ENCODE results near the gene ZNF487. TPM values are rescaled to one million over a fixed set of nuclear protein-coding genes. Genes with fewer than 3 reads are reported as not detected.
A peak's percentile ranks its signal among the peaks of the same experiment; 100 is the strongest.

ZNF487 gene
- total RNA-seq, 1 experiment from 2014 or later = 4.0 TPM

- Histone ChIP-seq H3K4me1 (ENCODE audit: control insufficient read depth in 1 of 2, insufficient read depth in 2 of 2, low read length in 2 of 2) (peaks cover 46 to 64% of the 10 kb centered on the region in 2 experiments), H3K4me3 (replicated peaks in 1 of 2; ENCODE audit: low read depth in 1 of 2, low read length in 2 of 2) (peak overlapping the region; percentile 92 to 93), H3K36me3 (ENCODE audit: control insufficient read depth in 1 of 2, insufficient read depth in 2 of 2, low read length in 2 of 2) (peaks cover 4 to 9% of the 10 kb centered on the region in 2 experiments; a peak in 2 of 4 replicates), H3K27ac (ENCODE audit: low read depth, low read length) (peak overlapping the region; percentile 96), H4K20me1 (ENCODE audit: insufficient read depth) (peaks cover 25% of the 10 kb centered on the region; the same call in 1 of the 2 replicates), H3K4me2 (ENCODE audit: low read length) (peak overlapping the region; percentile 93), H3K9me2 (ENCODE audit: insufficient read depth) (no peaks in the 10 kb centered on the region), H2AFZ (ENCODE audit: low read depth, low read length, poor library complexity, severe bottlenecking) (no peak overlapping the region), H3K9me3 (ENCODE audit: control insufficient read depth in 1 of 2, insufficient read depth in 1 of 2, low read depth in 1 of 2, low read length in 2 of 2) (no peaks in the 10 kb centered on the region), H3K79me2 (ENCODE audit: insufficient read depth, low read length) (peaks cover 69% of the 10 kb centered on the region), H3K27me3 (ENCODE audit: insufficient read depth, low read length) (no peaks in the 10 kb centered on the region), H3K9ac (ENCODE audit: low read length) (peak overlapping the region; percentile 100)
- intact Hi-C loops (cut with micrococcal nuclease) = loop anchor here (2.0 kb wide), 1 partner anchor 29 kb away; the partner anchor contains the start of gene ZNF487
- BruUV-seq (replicated peaks) = TSS peak; percentile 32
- ChIA-PET RAD21 (ENCODE audit: low non-redundant PET in 1 of 2, low total read pairs in 2 of 2, uncharacterized antibody in 2 of 2, unreplicated experiment in 2 of 2) (interaction anchor here in 1 of 2 experiments (0.6 to 0.7 kb wide), 2 partner anchors 19 to 28 kb away, joined by 3 read pairs; no protein-coding TSS in a partner anchor), CTCF (interaction anchor here (1.1 kb wide), 1 partner anchor 46 kb away, joined by 3 read pairs; no protein-coding TSS in a partner anchor), POLR2A (interaction anchor here (0.8 to 1.8 kb wide), 7 partner anchors 8 to 204 kb away, joined by 3 to 11 read pairs (median 5); no protein-coding TSS in a partner anchor)
- TF ChIP-seq EGR1 (IDR thresholded peaks at IDR 0.05; ENCODE audit: low read depth) (peak; percentile 97), ZFX (IDR thresholded peaks at IDR 0.05) (peak; percentile 45), POLR2A (IDR thresholded peaks at IDR 0.05; ENCODE audit: borderline replicate concordance, extremely low read depth, insufficient read depth, insufficient read length) (peak; percentile 66), ZBTB33 (IDR thresholded peaks at IDR 0.05; ENCODE audit: extremely low read depth, insufficient replicate concordance, low read length) (no peak), CTCF (IDR thresholded peaks at IDR 0.05 in 2 of 3, conservative IDR thresholded peaks at IDR 0.05 in 1 of 3; ENCODE audit: borderline replicate concordance in 1 of 3, insufficient read depth in 1 of 3, low read depth in 2 of 3, low read length in 2 of 3) (peak in 2 of 3 experiments; percentile 41 to 50; a peak in 4 of 6 replicates), SP1 (IDR thresholded peaks at IDR 0.05; ENCODE audit: low read depth) (peak; percentile 48), ZNF274 (IDR thresholded peaks at IDR 0.05; ENCODE audit: low read depth, low read length) (no peak), POLR2AphosphoS5 (IDR thresholded peaks at IDR 0.05; ENCODE audit: low read depth, low read length) (peak; percentile 97), REST (IDR thresholded peaks at IDR 0.05; ENCODE audit: low read depth) (no peak), SIN3A (IDR thresholded peaks at IDR 0.05; ENCODE audit: low read depth) (peak; percentile 80), TCF7L2 (IDR thresholded peaks at IDR 0.05; ENCODE audit: borderline replicate concordance, extremely low read depth, insufficient read depth, insufficient read length) (peak; percentile 37), MAX (IDR thresholded peaks at IDR 0.05) (peak; percentile 96), RAD21 (IDR thresholded peaks at IDR 0.05; ENCODE audit: low read depth) (no peak), CEBPB (IDR thresholded peaks at IDR 0.05; ENCODE audit: low read depth) (peak; percentile 99), SRF (IDR thresholded peaks at IDR 0.05; ENCODE audit: low read depth) (peak; percentile 74)
- ATAC-seq (peak; percentile 24), DNase-seq (ENCODE audit: low read depth, low spot score) (peak; percentile 76)
These were observed 29.2 kb upstream of the ZNF487 start for GRCh38 chr10:43407576-43408330.

Data from HCT116 (cell line).